ENCODE measurements around the gene RRP1B.
"Not testable (repeated sequence)": the region's sequence is repeated elsewhere in the genome, so short reads cannot be mapped to it uniquely, and the experiment has no call there.

The RRP1B gene

DNA sequence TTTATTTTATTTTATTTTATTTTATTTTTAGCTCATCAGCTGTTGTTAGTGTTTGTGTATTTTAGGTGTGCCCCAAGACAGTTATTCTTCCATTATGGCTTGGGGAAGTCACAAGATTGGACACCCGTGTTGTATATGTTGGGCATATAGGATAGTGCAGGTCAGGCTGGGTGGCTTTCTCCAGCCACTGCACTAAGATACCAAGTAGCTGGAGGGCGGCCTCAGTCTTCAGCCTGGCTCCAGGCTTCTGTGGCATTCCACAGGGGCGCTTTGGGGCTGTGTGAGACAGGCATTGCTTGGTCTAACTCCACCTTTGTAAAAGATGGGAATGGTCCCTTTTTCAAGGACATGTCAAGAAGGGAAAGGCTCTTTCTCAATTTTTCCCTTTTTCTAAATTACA is 16.5 kb downstream of the RRP1B start:
- no peak for DNase-seq

DNA sequence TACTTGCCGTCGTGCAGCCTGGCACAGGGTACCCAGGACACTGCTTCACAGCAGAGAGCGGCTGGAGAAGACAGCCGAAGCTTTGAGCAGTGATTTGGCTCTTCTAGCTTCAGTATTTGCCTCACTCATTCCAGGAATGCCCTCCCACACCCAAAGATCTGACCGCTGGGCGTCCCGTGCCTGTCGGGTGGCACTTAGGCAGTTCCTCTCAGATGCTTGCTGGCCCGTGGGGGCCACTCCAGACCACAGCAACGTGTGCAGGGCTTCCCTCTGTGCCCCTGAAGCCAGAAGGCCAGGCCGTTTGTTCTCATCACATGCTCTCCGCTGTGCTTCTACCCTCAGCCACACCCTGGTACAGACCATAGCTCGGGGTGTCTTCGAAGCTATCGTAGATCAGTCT is 17.0 kb downstream of the RRP1B start:
- DNase-seq = no peak

- DNase-seq = no peak
These were observed 20.6 kb downstream of the RRP1B start for GRCh38 chr21:43679951-43680350.

DNA sequence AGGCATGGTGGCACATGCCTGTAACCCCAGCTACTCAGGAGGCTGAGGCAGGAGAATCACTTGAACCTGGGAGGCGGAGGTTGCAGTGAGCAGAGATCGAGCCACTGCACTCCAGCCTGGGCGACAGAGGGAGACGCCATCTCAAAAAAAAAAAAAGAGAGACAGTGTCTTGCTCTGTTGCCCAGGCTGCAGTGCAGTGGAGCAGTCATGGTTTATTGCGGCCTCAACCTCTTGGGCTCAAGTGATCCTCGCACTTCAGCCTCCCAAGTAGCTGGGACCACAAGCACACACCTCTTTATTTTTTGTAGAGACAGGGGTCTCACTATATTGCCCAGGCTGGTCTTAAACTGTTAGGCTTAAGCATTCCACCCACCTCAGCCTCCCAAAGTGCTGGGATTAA is 21.1 kb downstream of the RRP1B start:
- not testable (repeated sequence) for DNase-seq

DNA sequence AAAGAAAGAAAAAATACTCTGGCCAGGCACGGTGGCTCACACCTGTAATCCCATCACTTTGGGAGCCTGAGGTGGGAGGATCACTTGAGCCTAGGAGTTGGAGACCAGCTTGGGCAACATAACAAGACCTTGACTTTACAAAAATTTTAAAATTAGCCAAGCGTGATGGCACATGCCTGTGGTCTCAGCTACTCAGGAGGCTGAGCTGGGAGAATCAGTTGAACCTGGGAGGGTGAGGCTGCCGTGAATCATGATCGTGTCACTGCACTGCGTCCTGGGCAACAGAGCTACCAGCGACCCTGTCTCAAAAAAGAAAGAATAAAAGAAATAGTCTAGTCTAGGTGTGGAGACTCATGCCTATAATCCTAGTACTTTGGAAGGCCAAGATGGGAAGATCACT is 22.3 kb downstream of the RRP1B start:
- no peak for DNase-seq

DNA sequence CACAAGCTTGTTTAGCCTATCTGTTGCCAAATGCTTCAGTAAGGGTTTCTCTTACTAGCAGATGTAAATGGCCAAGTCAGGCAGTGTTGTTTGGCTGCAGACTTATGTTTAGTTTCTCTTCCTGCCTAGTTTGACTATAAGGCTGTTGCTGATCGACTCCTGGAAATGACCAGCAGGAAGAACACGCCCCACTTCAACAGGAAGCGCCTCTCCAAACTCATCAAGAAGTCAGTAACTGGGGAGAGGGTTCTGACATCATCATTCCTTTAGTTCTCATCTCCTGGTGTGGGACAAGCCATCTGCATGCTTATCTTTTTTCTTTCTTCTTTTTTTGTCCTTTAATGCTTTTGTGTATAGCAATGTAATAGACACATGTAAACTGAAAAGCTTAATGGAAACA is 25.1 kb downstream of the RRP1B start:
- DNase-seq = no peak

DNA sequence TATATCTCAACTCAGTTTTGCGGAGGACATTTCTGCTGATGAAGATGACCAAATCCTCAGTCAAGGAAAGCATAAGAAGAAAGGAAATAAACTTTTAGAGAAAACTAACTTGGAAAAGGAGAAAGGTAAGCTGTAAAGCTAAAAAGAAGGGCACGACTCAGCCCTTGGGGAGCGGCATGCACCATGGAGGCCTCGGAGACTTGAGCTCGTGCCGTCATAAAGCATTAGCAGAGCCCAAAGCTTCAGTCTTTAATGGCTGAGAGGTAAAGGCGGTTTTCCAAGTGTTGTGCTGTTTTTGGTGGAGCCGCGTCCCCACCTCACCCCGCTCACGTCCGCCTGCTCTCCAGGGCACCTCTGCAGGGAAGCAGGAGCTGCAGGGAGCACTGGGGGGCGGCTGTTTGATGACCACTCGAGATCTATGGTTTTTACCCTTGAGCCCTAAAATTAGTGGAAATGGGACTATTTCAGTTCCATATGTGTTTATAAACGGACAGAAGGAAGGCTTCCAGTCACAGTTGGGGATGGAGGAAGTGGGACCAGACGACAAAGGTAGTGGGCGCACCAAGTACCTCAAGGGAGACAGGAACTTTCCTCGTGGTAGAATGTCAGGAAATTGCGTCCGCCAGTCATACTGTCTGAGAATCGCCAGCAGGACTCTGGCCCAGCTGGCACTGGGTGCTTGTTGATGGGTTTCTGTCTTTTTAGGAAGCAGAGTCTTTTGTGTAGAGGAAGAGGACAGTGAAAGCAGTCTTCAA is 27.6 kb downstream of the RRP1B start:
- DNase-seq = no peak

DNA sequence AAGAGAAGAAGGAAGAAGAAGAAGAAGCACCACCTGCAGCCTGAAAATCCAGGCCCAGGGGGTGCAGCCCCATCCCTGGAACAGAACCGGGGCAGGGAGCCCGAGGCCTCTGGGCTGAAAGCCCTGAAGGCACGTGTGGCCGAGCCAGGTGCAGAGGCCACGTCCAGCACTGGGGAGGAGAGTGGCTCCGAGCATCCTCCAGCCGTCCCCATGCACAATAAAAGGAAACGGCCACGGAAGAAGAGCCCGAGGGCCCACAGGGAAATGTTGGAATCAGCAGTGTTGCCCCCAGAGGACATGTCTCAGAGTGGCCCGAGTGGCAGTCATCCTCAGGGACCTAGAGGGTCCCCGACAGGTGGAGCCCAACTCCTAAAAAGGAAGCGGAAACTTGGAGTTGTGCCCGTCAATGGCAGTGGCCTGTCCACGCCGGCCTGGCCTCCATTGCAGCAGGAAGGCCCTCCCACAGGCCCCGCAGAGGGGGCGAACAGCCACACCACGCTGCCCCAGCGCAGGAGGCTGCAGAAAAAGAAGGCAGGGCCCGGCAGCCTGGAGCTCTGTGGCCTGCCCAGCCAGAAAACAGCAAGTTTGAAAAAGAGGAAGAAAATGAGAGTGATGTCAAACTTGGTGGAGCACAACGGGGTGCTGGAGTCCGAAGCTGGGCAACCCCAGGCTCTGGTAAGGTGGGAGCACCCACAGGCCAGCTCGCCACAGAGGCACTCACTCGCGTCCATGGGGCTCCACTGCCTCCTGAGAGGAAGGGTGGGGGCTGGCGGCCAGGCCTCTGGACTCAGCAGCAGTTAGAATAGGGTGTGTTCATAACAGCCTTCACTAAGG is 28.4 kb downstream of the RRP1B start:
- no peak for DNase-seq

DNA sequence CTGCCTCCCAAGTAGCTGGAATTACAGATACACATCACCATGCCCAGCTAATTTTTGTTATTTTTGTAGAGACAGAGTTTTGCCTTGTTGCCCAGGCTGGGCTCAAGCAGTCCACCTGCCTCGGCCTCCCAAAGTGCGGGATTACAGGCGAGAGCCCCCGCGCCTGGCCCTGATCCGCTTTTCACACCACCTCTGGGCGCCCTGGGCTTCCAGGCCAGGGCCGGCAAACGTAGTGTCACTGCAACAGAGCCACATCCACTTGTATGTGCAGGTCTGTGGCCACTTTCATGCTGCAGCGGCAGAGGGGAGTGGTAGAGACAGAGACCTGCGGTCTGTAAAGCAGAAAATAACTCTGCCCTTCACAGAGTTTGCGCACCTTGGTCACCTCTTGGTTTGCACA is 29.5 kb downstream of the RRP1B start:
- DNase-seq = no peak

DNA sequence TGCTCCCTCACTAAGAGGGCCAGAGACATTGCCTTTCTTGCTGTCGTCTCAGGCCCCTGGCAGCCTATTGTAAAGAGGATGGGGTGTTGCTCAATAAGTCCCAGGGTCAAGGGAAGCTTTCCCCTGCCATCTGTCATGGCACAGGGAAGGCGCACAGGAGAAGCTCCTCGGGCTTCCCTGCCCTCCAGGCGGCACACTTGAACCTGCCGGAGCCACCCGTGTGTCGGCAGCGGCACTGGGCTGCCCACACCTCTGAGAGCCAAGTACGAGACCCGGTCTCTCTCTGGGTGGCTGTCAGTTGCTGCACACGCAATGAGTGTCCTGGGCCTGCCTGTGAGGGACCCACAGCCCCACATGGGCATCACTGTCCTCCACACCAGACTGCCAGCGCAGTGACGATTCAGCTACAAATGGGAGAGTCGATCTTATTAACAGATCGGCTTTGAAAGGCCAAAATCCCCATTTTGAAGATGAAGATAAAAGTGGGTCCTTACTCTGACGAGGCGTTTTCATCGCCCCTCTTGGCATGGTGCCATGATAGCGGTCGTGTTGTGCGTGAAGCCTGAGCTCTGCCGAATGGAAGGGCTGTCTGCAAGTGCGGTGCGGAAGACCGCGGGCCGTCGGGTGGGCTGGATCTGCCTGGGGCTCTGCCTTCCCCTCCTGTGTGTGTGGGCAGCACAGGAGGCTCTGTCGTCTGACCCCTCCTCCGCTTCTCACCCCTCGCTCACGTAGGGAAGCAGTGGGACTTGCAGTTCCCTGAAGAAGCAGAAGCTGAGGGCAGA is 30.4 kb downstream of the RRP1B start:
- DNase-seq = no peak

DNA sequence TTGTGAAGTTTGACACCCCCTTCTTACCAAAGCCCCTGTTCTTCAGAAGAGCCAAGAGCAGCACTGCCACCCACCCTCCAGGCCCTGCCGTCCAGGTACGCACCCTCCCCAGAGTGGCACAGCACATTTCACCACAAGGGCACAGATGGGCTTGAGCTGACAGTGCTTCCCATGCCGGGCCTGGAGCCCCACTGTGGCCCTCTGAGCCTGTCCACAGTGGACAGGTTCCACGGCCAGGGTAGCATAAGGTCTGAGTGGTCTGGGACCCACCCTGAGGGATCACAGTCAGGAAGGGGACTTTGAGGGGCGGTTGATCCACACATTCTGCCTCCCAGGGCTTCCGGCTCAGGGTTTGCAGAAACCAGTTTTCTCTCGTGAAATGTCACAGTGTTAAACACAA is 31.0 kb downstream of the RRP1B start:
- no peak for DNase-seq

DNA sequence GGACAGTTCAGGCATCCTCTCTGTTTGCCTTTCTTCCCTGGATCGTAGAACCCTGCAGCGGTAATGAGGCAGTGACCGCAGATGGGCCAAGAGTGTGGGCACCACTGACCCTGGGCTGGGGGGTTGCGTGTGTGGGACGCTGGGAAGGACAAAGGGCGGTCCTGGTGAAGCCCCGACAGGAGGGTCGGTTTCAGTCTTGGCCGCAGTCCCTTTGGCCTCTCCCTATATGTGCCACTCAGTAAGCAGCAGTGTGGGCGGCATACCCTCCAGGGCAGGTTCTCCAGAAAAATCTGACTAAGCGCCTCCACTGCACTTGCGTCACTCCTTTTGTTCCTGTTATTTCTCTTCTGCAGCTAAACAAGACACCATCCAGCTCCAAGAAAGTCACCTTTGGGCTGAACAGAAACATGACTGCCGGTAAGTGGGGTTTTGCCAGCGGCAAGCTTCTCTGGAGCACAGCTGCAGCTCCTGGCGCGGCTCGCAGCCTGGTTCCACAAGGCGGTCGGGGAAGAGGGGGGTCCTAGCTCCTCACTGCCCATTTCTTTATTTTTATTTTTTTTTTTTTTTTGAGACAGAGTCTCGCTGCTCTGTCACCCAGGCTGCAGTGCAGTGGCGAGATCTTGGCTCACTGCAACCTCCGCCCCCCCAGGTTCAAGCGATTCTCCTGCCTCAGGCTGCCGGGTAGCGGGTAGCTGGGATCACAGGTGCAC is 31.9 kb downstream of the RRP1B start:
- DNase-seq = no peak

DNA sequence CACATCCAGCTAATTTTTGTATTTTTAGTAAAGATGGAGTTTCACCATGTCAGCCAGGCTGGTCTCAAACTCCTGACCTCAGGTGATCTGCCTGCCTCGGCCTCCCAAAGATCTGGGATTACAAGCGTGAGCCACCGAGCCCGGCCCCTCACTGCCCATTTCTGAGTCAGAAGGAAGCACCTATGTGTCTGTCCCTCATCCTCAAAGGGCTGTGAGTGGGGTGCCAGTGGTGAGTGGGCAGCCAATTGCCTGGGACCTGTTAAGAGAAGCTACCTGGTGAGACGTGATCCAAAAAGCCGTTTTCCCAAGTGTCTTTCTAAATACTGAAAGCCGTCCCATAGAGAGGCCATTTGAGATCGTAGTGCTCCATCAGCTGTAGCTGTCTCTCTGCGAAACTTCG is 32.4 kb downstream of the RRP1B start:
- DNase-seq = no peak

GRCh38 chr21:43692949-43693348 is 33.6 kb downstream of the RRP1B start:
- DNase-seq = no peak

DNA sequence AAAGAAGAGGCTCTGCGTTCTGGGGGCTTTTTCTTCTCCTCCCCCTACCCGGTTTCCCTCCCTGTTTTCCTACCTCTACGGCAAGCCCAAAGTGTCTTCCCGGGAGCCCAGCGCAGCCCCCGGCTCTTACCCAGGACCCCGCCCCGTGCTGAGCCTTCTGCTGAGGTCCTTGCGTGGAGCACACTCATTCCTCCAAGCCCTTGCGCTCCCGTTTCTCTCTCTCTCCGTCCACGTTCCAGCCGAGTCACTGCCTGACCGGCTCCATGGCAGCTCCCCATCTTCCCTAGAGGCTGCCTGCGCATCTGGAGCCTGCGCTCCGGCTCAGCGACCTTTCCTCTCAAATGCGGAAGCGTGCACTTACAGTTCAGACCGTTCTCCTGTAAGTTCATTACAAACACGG is 34.6 kb downstream of the RRP1B start:
- DNase-seq = peak; percentile 40

GRCh38 chr21:43694437-43695079 is 35.2 kb downstream of the RRP1B start:
- DNase-seq = no peak

- no peak for DNase-seq
These were observed 36.9 kb downstream of the RRP1B start for GRCh38 chr21:43696214-43696613.

- no peak for DNase-seq
These were observed 38.6 kb downstream of the RRP1B start for GRCh38 chr21:43697758-43698643.

- DNase-seq = not testable (repeated sequence)
These were observed 40.1 kb downstream of the RRP1B start for GRCh38 chr21:43699492-43699777.

DNA sequence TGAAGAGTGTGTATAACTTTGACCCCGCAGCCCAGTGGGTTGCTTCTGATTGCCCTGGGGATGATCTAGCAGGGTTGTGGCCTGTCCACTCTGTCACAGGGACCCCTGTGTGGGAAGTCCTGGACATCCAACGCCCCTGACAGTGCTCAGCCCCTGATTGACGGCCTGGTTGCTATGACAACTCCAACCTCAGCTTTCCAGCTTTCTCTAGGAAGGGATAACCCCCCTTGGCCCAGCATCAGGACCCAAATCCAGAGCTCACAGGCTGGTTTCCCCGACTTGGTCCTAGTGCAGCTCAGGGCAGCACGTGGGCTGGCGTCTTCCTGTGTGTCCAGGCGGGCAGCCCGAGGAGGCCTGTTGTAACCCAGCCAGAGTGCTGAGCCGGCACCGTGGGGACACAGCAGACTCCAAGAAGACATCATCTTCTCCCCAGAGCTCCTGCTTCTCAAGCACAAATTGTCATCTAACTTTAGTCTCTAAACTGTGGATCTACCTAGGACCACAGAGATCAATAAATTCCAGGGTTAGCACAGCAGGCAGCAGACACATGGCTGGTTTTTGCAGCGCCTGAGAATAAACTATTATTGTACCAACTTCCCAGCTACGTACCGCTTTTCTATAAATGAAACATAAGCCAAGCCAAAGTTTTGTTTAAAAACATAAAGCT is 40.7 kb downstream of the RRP1B start:
- DNase-seq = no peak
